HG03139 (cell line): Measurements from ENCODE around the gene PIK3C2G.
"Not testable (repeated sequence)": the region's sequence is repeated elsewhere in the genome, so short reads cannot be mapped to it uniquely, and the experiment has no call there.

Source experiments
- ATAC-seq: cut with Tn5 transposase; IDR thresholded peaks from one replicate; pipeline ENCODE4 v1.9.1; 2021; ENCODE audit not compliant: unreplicated experiment

Gene PIK3C2G

GRCh38 chr12:18461758-18462157 is 200.4 kb downstream of the PIK3C2G start:
- ATAC-seq, result no peak

GRCh38 chr12:18462442-18462841 is 201.1 kb downstream of the PIK3C2G start:
- ATAC-seq, result no peak

DNA sequence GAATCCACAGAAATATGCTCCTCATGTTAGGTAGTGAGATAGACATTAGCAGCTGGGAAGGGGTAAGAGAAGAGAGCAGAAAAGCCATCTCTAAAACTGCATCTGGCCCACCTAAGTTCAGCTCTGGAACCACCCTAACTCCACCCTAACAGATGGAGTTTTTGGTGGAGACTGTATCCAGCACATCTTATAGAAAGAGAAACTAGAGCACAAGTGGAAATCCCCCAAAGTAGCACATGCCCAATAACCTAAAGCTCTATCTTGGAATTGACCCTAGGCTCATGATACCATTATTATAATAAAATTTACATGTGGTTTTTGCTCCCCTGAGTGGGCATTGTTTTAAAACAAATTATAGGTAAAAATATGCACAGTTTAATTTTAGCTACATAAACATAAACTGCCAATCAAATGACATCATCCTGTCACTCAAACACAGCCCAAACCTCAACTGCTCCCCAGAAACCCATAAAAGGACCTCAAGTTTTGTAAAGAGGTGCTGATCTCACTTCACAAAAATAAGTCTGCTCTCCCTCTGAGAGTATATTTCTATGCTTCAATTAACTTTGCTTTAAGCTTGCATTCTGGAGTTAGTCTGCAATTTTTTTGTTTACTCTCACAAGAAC is 206.4 kb downstream of the PIK3C2G start:
- ATAC-seq, result no peak

DNA sequence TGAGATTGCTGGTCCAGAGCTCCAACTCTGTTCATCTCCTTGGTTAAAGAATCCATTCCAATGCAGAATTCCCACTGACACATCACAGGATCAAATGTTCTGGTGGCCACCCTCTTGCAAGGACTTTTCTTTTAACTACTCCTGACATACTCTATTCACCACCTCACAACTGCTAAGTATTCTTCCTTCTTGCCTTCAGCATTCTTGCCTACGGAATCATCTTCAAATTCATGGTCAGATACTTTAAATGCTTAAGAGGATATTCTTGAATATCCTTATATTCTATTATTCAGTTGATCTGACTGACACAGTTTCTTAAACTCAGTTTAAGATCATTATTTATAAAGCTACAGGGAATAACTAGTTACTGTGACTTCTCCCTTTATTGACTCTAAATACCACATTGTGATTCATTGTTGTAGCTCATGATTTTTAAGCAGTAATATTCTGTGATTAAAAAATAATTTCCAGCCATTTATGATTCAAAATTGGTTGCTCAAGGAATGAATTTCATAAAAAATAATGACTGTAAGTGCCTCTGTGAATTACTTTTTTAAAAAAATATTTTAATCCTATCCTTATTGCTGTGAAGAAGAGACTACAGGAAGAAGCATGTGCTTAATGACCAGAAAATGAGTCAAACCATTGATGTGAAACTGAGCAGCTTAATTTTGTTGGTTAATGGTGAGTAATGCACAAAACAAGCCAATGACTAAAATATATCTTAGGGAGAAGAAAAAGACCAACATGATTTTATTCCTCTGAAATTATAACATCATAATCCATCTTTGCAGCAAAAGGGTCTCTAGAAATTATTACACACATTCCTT is 207.1 kb downstream of the PIK3C2G start:
- no peak for ATAC-seq

DNA sequence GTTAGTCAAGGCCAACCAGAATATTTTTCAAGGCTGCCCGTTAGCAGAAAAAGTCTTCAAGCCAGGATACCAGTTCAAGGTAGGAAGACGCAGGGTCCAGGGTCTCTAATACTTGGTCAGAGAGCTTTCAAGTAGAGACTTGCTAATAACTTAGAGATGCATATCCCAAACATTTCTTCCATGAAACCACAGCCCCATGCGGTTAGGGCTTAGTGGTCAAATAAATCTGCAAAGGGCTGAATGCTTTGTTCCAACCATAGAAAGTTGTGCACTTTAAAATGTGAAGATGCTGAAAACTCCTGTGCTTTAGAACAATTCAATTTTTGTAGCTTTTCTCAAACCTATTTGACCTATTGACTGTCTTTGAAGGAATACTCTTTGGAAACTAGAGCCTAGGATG is 208.9 kb downstream of the PIK3C2G start:
- ATAC-seq, result no peak

- ATAC-seq, result no peak
Observed at GRCh38 chr12:18472304-18472703, 211.0 kb downstream of the PIK3C2G start.

- no peak for ATAC-seq
Observed at GRCh38 chr12:18472806-18473205, 211.5 kb downstream of the PIK3C2G start.

GRCh38 chr12:18476861-18477260 is 215.5 kb downstream of the PIK3C2G start:
- no peak for ATAC-seq

DNA sequence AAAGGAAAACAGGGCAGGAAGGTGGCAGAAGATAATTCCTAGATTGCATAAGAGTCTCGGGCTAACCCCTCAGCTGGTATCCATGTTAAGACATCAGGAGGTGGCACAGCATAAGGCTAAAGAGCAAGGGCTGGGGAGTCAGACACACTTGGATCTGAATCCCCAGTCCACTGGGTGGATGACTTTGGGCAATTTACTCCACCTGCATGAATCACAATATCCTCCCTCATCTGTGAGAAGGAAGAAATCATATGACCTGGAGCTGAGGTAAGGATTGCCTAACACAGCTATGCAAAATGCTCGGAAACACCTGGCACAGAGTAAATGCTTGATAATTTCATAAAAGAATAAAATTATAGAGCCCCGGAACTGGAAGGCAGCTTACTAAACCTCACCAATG is 217.9 kb downstream of the PIK3C2G start:
- no peak for ATAC-seq

DNA sequence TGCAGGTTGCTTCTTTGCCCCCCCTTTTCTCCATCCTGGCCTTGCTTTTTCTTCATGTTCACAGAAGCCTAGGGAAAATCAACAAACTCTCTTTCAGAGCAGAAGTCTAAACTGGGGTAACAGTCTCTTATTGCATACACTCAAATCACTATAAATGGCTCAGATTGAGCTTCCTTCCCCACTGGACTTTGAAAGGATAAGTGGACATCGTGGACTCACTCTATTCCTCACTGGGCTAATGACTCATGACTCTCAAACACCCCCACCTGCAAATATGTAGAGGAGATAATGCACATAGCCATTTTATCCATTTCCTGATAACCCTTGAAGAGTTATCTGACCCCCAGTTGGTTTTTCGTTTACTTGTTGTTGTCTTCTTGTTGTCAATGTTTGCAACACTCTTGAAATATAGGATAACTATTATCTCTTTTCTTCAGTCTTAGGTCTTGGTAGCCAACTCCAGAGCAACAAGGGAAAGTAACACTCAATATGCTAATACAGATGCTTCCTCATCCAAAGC is 221.3 kb downstream of the PIK3C2G start:
- no peak for ATAC-seq

DNA sequence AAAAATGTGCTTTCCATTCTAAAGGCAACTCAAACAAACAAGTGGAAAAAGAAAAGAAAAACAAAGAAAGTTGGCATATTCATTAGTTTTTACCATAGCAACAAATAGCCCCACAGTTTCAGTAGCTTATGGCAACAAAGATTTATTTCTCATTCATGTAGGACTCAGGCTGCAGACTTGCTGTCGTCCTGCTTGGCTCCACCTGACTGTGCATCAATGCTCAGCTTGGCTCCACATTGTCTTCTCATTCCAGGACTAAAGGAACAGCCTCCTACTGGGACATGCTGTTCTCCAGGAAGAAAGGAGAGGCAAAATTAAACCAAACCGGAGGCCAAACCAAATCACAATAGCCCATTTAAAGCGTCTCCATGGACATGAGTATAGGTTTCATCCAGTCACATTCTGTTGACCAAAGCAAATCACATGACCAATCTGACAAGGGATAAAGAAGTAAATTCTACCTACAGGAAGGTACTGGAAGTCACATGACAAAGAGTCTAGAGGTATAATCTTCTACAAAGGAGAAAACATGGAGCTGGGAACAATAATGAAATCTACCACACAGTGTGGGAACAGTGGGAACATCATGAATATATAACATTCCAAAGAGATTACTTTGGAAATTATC is 222.5 kb downstream of the PIK3C2G start:
- no peak for ATAC-seq

DNA sequence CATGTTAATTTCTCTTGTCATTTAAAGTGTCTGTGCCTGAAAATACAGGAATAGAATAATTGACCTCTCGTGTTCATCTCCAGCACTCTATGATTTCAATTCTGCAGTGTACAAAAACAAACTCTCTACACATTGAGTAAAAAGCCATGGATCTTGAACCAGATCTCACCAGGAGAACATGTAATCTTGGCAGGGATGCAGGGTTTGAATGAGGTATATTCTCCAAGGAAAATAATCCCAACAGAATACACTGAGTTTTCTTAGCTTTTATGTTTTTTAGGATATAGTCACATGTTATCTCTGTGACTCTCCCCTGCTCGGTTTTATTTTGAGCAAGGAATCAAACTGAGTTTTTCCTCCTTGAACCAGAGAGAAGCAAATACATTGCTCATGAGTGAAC is 224.7 kb downstream of the PIK3C2G start:
- ATAC-seq, result no peak

- no peak for ATAC-seq
Observed at GRCh38 chr12:18487509-18487908, 226.2 kb downstream of the PIK3C2G start.

- ATAC-seq, result no peak
Observed at GRCh38 chr12:18492372-18493025, 231.2 kb downstream of the PIK3C2G start.

GRCh38 chr12:18496156-18496555 is 234.8 kb downstream of the PIK3C2G start:
- ATAC-seq, result no peak

DNA sequence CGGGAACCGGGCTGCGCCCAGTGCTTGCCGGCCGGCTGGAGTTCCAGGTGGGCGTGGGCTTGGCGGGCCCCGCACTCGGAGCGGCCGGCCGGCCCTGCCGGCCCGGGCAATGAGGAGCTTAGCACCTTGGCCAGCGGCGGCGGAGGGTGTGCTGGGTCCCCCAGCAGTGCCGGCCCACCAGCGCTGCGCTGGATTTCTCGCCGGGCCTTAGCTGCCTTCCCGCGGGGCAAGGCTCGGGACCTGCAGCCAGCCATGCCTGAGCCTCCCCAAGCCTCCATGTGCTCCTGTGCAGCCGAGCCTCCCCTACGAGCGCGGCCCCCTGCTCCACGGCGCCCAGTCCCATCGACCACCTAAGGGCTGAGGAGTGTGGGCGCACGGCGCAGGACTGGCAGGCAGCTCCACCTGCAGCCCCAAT is 238.8 kb downstream of the PIK3C2G start:
- not testable (repeated sequence) for ATAC-seq

DNA sequence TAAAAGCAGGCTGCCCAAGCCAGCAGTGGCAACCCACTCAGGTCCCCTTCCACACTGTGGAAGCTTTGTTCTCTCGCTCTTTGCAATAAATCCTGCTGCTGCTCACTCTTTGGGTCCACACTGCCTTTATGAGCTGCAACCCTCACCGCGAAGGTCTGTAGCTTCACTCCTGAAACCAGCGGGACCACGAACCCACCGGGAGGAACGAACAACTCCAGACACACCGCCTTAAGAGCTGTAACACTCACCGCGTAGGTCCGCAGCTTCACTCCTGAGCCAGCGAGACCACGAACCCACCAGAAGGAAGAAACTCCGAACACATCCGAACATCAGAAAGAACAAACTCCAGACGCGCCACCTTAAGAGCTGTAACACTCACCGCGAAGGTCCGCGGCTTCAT is 239.4 kb downstream of the PIK3C2G start:
- ATAC-seq, result not testable (repeated sequence)

- no peak for ATAC-seq
Observed at GRCh38 chr12:18502422-18502968, 241.2 kb downstream of the PIK3C2G start.

DNA sequence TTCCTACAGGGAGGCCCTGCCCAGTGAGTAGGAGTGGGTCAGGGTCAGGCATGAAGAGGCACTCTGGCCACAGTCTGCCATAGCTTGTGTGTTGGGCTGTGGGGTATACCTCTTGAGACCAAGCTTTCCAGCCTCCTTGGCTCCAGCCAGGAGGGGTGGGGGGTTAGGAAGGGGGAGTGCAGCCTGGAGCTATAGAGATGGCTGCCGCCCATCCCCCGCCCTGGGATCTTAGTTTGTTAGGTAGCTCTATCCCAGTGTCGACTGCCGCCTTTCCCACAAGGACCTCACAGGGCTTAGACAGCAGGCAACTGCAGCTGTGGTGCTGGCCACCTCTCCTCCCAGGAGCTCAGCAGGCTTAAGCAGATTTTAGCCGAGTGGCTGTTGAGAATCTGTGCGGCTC is 260.1 kb downstream of the PIK3C2G start:
- no peak for ATAC-seq

GRCh38 chr12:18522806-18523205 is 261.5 kb downstream of the PIK3C2G start:
- no peak for ATAC-seq

DNA sequence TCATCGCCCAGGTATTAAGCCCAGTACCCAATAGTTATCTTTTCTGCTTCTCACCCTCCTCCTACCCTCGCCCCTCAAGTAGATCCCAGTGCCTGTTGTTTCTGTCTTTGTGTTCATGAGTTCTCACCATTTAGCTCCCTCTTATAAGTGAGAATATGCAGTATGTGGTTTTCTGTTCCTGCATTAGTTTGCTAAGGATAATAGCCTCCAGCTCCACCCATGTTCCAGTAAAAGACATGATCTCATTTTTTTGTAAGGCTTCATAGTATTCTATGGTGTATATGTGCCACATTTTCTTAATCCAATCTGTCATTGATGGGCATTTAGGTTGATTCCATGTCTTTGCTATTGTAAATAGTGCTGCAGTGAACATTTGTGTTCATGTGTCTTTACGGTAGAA is 281.2 kb downstream of the PIK3C2G start:
- ATAC-seq, result not testable (repeated sequence)
